Activated T-cell treated with anti-CD3 and anti-CD28 coated beads for 48 hours (primary cell): ENCODE results near the gene KIF1B.
A peak's percentile ranks its signal among the peaks of the same experiment; 100 is the strongest.

ENCODE experiments used
- DNase-seq: peaks from one replicate; pipeline ENCODE4 v3.0.0-alpha.2; 2020; ENCODE audit warnings: low read depth

Gene KIF1B

DNA sequence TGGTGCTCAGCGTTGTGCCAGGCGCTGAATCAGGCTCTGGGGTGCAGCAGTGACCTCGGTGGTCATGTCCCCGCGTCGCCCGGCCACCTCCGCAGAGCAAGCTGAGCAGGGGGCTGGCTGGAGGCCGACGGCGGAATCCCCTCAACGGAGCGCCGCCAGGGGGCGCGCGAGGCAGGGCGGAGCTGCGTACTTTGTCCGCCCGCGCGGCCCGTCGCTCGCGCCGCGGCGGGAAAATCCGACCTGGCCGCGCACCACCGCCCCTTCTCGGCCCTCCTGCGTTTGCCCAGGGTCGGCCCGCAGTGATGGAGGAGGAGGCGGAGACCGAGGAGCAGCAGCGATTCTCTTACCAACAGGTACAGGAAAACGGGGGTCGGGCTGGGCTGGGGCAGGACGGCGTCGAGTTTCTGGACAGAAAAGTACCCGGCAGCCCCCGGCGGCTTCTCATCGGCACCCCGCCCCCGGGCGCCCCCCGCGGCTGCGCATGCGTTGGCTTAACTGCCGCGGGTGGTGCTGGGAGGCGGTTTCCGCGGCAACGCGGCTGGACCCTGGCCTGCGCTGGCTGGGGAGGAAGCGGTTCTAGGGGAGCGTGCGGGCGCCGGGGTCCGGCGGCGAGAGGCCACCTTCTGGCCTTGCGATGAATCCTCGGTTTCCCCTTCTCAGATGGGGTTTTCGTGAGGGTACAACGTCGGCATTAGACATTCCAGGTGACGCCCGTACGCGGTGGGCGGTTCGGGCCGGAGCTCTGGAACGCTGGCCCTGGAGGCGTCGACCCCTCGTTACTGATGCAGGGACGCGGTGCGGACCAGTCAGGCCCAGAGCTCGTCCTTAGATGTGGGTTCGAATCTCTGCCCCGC, 220.1 kb downstream of the KIF1B start, which contains the start of gene CENPS:
CENPS (plus strand) TSS at position 218 of the 854 bp plus-strand sequence; CDS start at position 303, 85 bp downstream.
- DNase-seq, result peak; percentile 94
